Stimulated activated CD8-positive, alpha-beta memory T cell treated with anti-CD3 and anti-CD28 coated beads, Interleukin-12 subunit alpha, Interleukin-12 subunit beta, amount 100 ng/mL, for 24 hours (primary cell): ENCODE data around the gene OVCH2.

Source experiments
- DNase-seq: peaks from one replicate; pipeline ENCODE4 v3.0.0-alpha.2; 2020; ENCODE audit errors: extremely low read depth

Gene OVCH2

DNA sequence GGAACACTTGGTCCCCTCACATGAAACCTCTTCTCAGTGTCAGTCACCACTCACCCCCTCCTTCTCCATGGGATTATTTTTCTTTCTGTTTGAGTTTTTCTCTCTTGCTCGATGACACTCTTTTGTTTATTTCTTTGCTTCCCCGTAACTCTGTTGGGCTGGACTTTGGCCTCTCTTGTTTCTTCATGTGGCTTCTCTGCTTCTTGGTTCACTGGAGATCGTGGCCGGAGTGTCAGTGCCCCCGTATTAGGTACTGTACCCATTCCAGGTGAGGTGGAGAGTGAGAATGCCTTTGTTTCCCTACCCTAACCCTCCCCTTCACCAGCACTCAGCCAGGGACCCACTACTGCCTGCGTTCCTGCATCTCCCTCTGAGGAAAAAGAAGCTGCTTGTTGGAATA, 65.5 kb downstream of the OVCH2 start:
- DNase-seq: no peak

GRCh38 chr11:7639643-7640025, 66.6 kb downstream of the OVCH2 start:
- DNase-seq: no peak
